Kidney glomerular epithelial cell (primary cell): ENCODE results near the gene TNFSF13B.
"Not testable (repeated sequence)": the region's sequence is repeated elsewhere in the genome, so short reads cannot be mapped to it uniquely, and the experiment has no call there.

Experiments used
- DNase-seq: peaks from one replicate; lab custom pipeline; 2025; lab: John Stamatoyannopoulos, UW

Gene TNFSF13B

GRCh38 chr13:108269601-108270328, at the start of gene TNFSF13B:
Gene TNFSF13B (plus strand): TSS chr13:108269718. CDS start chr13:108269896, 178 bp downstream.
- peak; percentile 56 for DNase-seq

- DNase-seq: no peak
Observed at GRCh38 chr13:108220041-108220440, 49.5 kb upstream of the TNFSF13B start.

GRCh38 chr13:108223687-108224503, 45.6 kb upstream of the TNFSF13B start:
- DNase-seq: no peak

- DNase-seq: no peak
Observed at GRCh38 chr13:108225440-108225839, 44.1 kb upstream of the TNFSF13B start.

GRCh38 chr13:108226184-108226583, 43.3 kb upstream of the TNFSF13B start:
- no peak for DNase-seq

GRCh38 chr13:108227651-108228272, 41.8 kb upstream of the TNFSF13B start:
- DNase-seq: peak; percentile 36

GRCh38 chr13:108230377-108230776, 39.1 kb upstream of the TNFSF13B start:
- no peak for DNase-seq

- no peak for DNase-seq
Observed at GRCh38 chr13:108249150-108249549, 20.4 kb upstream of the TNFSF13B start.

- no peak for DNase-seq
Observed at GRCh38 chr13:108257248-108257647, 12.3 kb upstream of the TNFSF13B start.

GRCh38 chr13:108263621-108264355, 5.7 kb upstream of the TNFSF13B start:
- no peak for DNase-seq

- DNase-seq: no peak
Observed at GRCh38 chr13:108266321-108266990, 3.1 kb upstream of the TNFSF13B start.

- DNase-seq: no peak
Observed at GRCh38 chr13:108267347-108267746, 2.2 kb upstream of the TNFSF13B start.

GRCh38 chr13:108267855-108268254, 1.7 kb upstream of the TNFSF13B start:
- not testable (repeated sequence) for DNase-seq

GRCh38 chr13:108268466-108269112, 929 bp upstream of the TNFSF13B start:
- no peak for DNase-seq

GRCh38 chr13:108270442-108270841, 924 bp downstream of the TNFSF13B start:
- no peak for DNase-seq

- DNase-seq: peak; percentile 19
Observed at GRCh38 chr13:108272333-108272732, 2.8 kb downstream of the TNFSF13B start.

GRCh38 chr13:108273429-108274118, 4.1 kb downstream of the TNFSF13B start:
- DNase-seq: no peak

- DNase-seq: no peak
Observed at GRCh38 chr13:108274718-108275117, 5.2 kb downstream of the TNFSF13B start.

- no peak for DNase-seq
Observed at GRCh38 chr13:108276060-108276459, 6.5 kb downstream of the TNFSF13B start.

- no peak for DNase-seq
Observed at GRCh38 chr13:108278466-108278865, 8.9 kb downstream of the TNFSF13B start.
